ENCODE results near the gene HOXC9. TPM values are rescaled to one million over a fixed set of nuclear protein-coding genes. Genes with fewer than 3 reads are reported as not detected.

Gene HOXC9
- total RNA-seq, 1 experiment from 2014 or later, result not detected

- Histone ChIP-seq H4K20me1 (ENCODE audit: control insufficient read depth, insufficient read depth, insufficient read length) (no peaks in the 10 kb centered on the region), H3K56ac (ENCODE audit: insufficient read length, low read depth, low read length) (no peak overlapping the region), H3K79me2 (ENCODE audit: insufficient read depth, low read length) (no peaks in the 10 kb centered on the region), H3K23ac (ENCODE audit: insufficient read length, low read depth, low read length) (no peak overlapping the region), H3K27me3 (ENCODE audit: insufficient read depth, low read length) (peaks cover 97% of the 10 kb centered on the region), H3K4ac (ENCODE audit: low read depth, low read length) (no peak overlapping the region), H3K14ac (ENCODE audit: insufficient read depth, low read length) (no peak overlapping the region), H3K27ac (ENCODE audit: insufficient read length, low read depth, low read length) (no peak overlapping the region), H3K18ac (ENCODE audit: insufficient read length, low read depth, low read length) (no peak overlapping the region), H2AK5ac (ENCODE audit: insufficient read length, low read length) (no peak overlapping the region), H3K23me2 (ENCODE audit: insufficient read length, low read depth, low read length, poor library complexity, severe bottlenecking) (no peaks in the 10 kb centered on the region), H4K91ac (ENCODE audit: insufficient read length, low read depth, low read length) (no peak overlapping the region), H2BK12ac (ENCODE audit: insufficient read length, low read depth, low read length) (no peak overlapping the region), H2BK15ac (ENCODE audit: low read depth, low read length) (no peak overlapping the region), H2BK5ac (ENCODE audit: insufficient read length, low read length) (no peak overlapping the region), H4K5ac (ENCODE audit: insufficient read length, low read depth, low read length) (no peak overlapping the region), H3K9me3 (ENCODE audit: control insufficient read depth, low read depth, low read length) (no peaks in the 10 kb centered on the region), H3K4me2 (ENCODE audit: insufficient read depth, insufficient read length, low read length) (no peak overlapping the region), H3T11ph (ENCODE audit: low read length) (no peak overlapping the region), H4K8ac (replicated peaks; ENCODE audit: insufficient read length, low read depth, low read length) (no peak overlapping the region), H3K4me1 (ENCODE audit: insufficient read depth, low read length) (no peaks in the 10 kb centered on the region), H2BK120ac (ENCODE audit: low read depth, low read length, poor library complexity, severe bottlenecking) (no peak overlapping the region), H3K9ac (ENCODE audit: extremely low read depth, insufficient read length, low read length) (no peak overlapping the region), H3K79me1 (ENCODE audit: insufficient read depth, low read depth, low read length, poor library complexity, severe bottlenecking) (no peaks in the 10 kb centered on the region), H2BK20ac (ENCODE audit: low read depth, low read length, poor library complexity, severe bottlenecking) (no peak overlapping the region), H2AFZ (ENCODE audit: low read length) (no peak overlapping the region)
- H3K4me3 Mint-ChIP-seq, result no peak overlapping the region
- no peak overlapping the region; a peak in 1 of 7 replicates for H3K27ac Mint-ChIP-seq
- no peak for TF ChIP-seq CTCF (conservative IDR thresholded peaks at IDR 0.05)
- H3K4me1 Mint-ChIP-seq, result peaks cover 8 to 18% of the 10 kb centered on the region in 2 experiments
- no peak for DNase-seq
- peaks cover 0 to 2% (median 2%) of the 10 kb centered on the region in 3 experiments; a peak in 3 of 7 replicates for H3K36me3 Mint-ChIP-seq (ENCODE audit: insufficient read depth in 1 of 3, low read depth in 3 of 3)
- peaks cover 100% of the 10 kb centered on the region for H3K27me3 Mint-ChIP-seq (ENCODE audit: low read depth)
- H3K9me3 Mint-ChIP-seq, result peaks cover 12 to 15% of the 10 kb centered on the region in 2 experiments; a peak in 4 of 5 replicates
- no CpG with 5 or more reads among the region's 15 CpGs for WGBS (ENCODE audit: extremely low coverage, insufficient read length, low lambda C conversion rate)
Observed at GRCh38 chr12:53978477-53979356, 21.2 kb upstream of the HOXC9 start.
